ENCODE data around the gene F7.

- TF ChIP-seq POLR2AphosphoS5 (IDR thresholded peaks at IDR 0.05; ENCODE audit: borderline replicate concordance, low read depth, low read length): no peak
- no peak for TF ChIP-seq EZH2 (IDR thresholded peaks at IDR 0.05)
Observed at GRCh38 chr13:113102727-113103126, 2.9 kb upstream of the F7 start.
